ENCODE measurements around the gene WAC.
"Not testable (repeated sequence)": the region's sequence is repeated elsewhere in the genome, so short reads cannot be mapped to it uniquely, and the experiment has no call there.

The WAC gene

DNA sequence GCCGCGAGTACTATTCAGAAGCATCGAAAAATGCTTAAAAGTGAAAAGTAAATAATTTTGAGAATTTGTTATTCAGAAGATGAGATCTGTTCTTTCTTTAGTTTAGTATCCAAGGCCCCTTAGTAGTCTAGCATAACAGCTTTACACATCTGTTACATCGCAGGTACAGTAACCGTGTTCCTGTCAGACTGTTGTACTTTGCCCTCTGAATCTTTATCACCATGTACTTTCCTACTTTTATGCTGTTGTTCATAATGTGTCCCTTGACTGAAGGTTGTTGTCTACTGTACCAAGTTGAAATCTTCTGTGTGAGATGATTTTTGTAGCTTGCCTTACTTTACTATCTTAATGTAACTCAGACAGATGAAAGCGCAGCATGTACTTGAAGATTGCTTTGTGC lies 38.3 kb downstream of the WAC start:
- H3K36me3 ChIP-seq (ENCODE audit: control insufficient read depth, low read depth, low read length), result peaks cover 53% of the 10 kb centered on the region
- H3K4me1 ChIP-seq (ENCODE audit: control insufficient read depth, low read depth, low read length), result no peaks in the 10 kb centered on the region

DNA sequence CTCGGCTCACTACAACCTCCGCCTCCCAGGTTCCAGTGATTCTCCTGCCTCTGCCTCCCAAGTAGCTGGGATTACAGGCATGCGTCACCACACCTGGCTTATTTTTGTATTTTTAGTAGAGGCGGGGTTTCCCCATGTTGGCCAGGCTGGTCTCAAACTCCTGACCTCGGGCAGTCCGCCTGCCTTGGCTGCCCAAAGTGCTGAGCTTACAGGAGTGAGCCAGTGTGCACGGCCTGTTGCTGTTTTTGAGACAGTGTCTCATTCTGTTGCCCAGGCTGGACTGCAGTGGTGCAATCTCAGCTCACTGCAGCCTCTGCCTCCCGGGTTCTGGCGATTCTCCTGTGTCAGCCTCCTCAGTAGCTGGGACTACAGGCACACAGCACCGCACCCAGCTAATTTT lies 41.3 kb downstream of the WAC start:
- not testable (repeated sequence) for H3K27ac ChIP-seq (ENCODE audit: low read length); H3K4me3 ChIP-seq (ENCODE audit: low read length); H3K27me3 ChIP-seq (ENCODE audit: control insufficient read depth, insufficient read depth, low read length); H3K9ac ChIP-seq (ENCODE audit: low read length); H3K4me1 ChIP-seq (ENCODE audit: control insufficient read depth, low read depth, low read length); H3K9me3 ChIP-seq (ENCODE audit: control insufficient read depth, low read depth, low read length)
- peaks cover 39% of the 10 kb centered on the region for H3K36me3 ChIP-seq (ENCODE audit: control insufficient read depth, low read depth, low read length)

More for the DNA sequence above, 38.3 kb downstream of the WAC start:
- Histone ChIP-seq H3K9me3 (ENCODE audit: control insufficient read depth, low read depth, low read length) (no peaks in the 10 kb centered on the region), H3K4me3 (ENCODE audit: low read length) (no peak overlapping the region), H3K27ac (ENCODE audit: low read length) (no peak overlapping the region), H3K27me3 (ENCODE audit: control insufficient read depth, insufficient read depth, low read length) (no peaks in the 10 kb centered on the region), H3K9ac (ENCODE audit: low read length) (no peak overlapping the region)

DNA sequence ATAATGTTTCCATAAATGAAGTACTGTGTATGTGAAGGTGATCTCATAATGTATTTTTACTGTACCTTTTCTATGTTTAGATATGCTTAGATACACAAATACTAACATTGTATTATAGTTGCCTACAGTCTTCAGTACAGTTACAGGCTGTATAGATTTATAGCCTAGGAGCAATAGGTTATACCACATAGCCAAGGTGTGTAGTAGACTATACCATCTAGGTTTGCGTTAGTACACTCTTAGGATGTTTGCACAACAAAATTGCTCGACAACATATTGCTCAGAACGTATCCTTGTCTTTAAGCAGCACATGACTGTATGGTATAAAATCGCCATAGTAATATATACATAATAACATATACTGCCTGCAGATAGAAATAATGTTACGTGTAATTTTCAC lies 42.9 kb downstream of the WAC start:
- Histone ChIP-seq H3K4me3 (ENCODE audit: low read length) (no peak overlapping the region), H3K27ac (ENCODE audit: low read length) (no peak overlapping the region), H3K9ac (ENCODE audit: low read length) (no peak overlapping the region), H3K36me3 (ENCODE audit: control insufficient read depth, low read depth, low read length) (peaks cover 45% of the 10 kb centered on the region), H3K4me1 (ENCODE audit: control insufficient read depth, low read depth, low read length) (peaks cover 3% of the 10 kb centered on the region), H3K9me3 (ENCODE audit: control insufficient read depth, low read depth, low read length) (no peaks in the 10 kb centered on the region), H3K27me3 (ENCODE audit: control insufficient read depth, insufficient read depth, low read length) (no peaks in the 10 kb centered on the region)

DNA sequence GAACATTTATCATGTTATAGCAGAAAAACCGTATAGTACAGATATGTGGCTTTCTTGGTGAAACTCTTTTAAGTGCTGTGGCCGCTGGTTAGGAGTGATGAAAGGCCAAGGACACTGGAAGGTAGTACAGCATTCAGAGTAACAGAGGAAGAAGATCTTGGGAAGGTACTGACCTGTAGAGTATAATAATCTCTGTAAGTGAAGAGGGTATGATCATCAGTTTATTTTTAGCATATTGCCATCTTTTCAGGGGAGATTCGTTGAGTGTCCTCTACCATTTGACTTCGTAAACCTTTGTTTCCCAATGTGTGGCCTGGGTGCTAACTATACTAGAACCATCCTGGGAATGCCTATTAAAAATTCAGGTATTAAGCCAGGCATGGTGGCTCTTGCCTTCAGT lies 44.6 kb downstream of the WAC start:
- H3K9ac ChIP-seq (ENCODE audit: low read length), result no peak overlapping the region
- peaks cover 55% of the 10 kb centered on the region for H3K36me3 ChIP-seq (ENCODE audit: control insufficient read depth, low read depth, low read length)
- H3K27ac ChIP-seq (ENCODE audit: low read length), result no peak overlapping the region

GRCh38 chr10:28578454-28578853 lies 45.5 kb downstream of the WAC start:
- peaks cover 62% of the 10 kb centered on the region for H3K36me3 ChIP-seq (ENCODE audit: control insufficient read depth, low read depth, low read length)

More for the DNA sequence above, 44.6 kb downstream of the WAC start:
- H3K27me3 ChIP-seq (ENCODE audit: control insufficient read depth, insufficient read depth, low read length), result no peaks in the 10 kb centered on the region
- no peaks in the 10 kb centered on the region for H3K9me3 ChIP-seq (ENCODE audit: control insufficient read depth, low read depth, low read length)
- H3K4me1 ChIP-seq (ENCODE audit: control insufficient read depth, low read depth, low read length), result peaks cover 3% of the 10 kb centered on the region
- H3K4me3 ChIP-seq (ENCODE audit: low read length), result no peak overlapping the region

GRCh38 chr10:28580825-28581224 lies 47.9 kb downstream of the WAC start:
- H3K27ac ChIP-seq (ENCODE audit: low read length), result no peak overlapping the region
- H3K4me3 ChIP-seq (ENCODE audit: low read length), result no peak overlapping the region
- no peaks in the 10 kb centered on the region for H3K27me3 ChIP-seq (ENCODE audit: control insufficient read depth, insufficient read depth, low read length)
- peaks cover 68% of the 10 kb centered on the region for H3K36me3 ChIP-seq (ENCODE audit: control insufficient read depth, low read depth, low read length)
- H3K9me3 ChIP-seq (ENCODE audit: control insufficient read depth, low read depth, low read length), result no peaks in the 10 kb centered on the region
- H3K4me1 ChIP-seq (ENCODE audit: control insufficient read depth, low read depth, low read length), result peaks cover 10% of the 10 kb centered on the region
- H3K9ac ChIP-seq (ENCODE audit: low read length), result no peak overlapping the region

More at GRCh38 chr10:28578454-28578853, 45.5 kb downstream of the WAC start:
- no peak overlapping the region for H3K4me3 ChIP-seq (ENCODE audit: low read length)
- H3K9ac ChIP-seq (ENCODE audit: low read length), result no peak overlapping the region
- no peak overlapping the region for H3K27ac ChIP-seq (ENCODE audit: low read length)
- H3K9me3 ChIP-seq (ENCODE audit: control insufficient read depth, low read depth, low read length), result no peaks in the 10 kb centered on the region
- H3K4me1 ChIP-seq (ENCODE audit: control insufficient read depth, low read depth, low read length), result peaks cover 3% of the 10 kb centered on the region
- no peaks in the 10 kb centered on the region for H3K27me3 ChIP-seq (ENCODE audit: control insufficient read depth, insufficient read depth, low read length)

DNA sequence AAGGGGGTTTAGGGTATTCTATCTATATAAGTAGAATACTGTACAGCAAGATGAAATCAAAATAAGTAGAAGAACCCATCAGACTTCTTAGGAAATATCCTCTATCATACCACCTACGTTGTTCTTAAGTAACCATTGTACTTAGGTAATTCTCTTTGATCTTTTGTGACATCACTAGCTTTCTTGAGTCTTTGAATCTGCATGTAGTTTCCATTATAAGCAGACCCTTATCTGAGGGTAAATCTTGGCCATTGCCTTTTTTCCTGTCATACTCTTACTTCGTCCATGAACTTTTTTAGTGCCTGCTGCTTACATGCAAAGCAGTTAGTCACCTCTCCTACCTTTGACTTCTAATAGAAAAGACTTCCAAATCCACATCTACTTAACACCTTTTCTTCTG lies 49.0 kb downstream of the WAC start:
- H3K27me3 ChIP-seq (ENCODE audit: control insufficient read depth, insufficient read depth, low read length), result no peaks in the 10 kb centered on the region
- H3K36me3 ChIP-seq (ENCODE audit: control insufficient read depth, low read depth, low read length), result peaks cover 72% of the 10 kb centered on the region
- peaks cover 12% of the 10 kb centered on the region for H3K4me1 ChIP-seq (ENCODE audit: control insufficient read depth, low read depth, low read length)
- no peak overlapping the region for H3K9ac ChIP-seq (ENCODE audit: low read length)
- no peak overlapping the region for H3K4me3 ChIP-seq (ENCODE audit: low read length)
- no peaks in the 10 kb centered on the region for H3K9me3 ChIP-seq (ENCODE audit: control insufficient read depth, low read depth, low read length)
- no peak overlapping the region for H3K27ac ChIP-seq (ENCODE audit: low read length)

GRCh38 chr10:28585076-28585475 lies 52.2 kb downstream of the WAC start:
- Histone ChIP-seq H3K36me3 (ENCODE audit: control insufficient read depth, low read depth, low read length) (peaks cover 91% of the 10 kb centered on the region), H3K9ac (ENCODE audit: low read length) (no peak overlapping the region), H3K4me3 (ENCODE audit: low read length) (no peak overlapping the region), H3K27me3 (ENCODE audit: control insufficient read depth, insufficient read depth, low read length) (no peaks in the 10 kb centered on the region), H3K9me3 (ENCODE audit: control insufficient read depth, low read depth, low read length) (no peaks in the 10 kb centered on the region), H3K4me1 (ENCODE audit: control insufficient read depth, low read depth, low read length) (peaks cover 12% of the 10 kb centered on the region), H3K27ac (ENCODE audit: low read length) (no peak overlapping the region)

GRCh38 chr10:28586176-28586575 lies 53.3 kb downstream of the WAC start:
- no peaks in the 10 kb centered on the region for H3K27me3 ChIP-seq (ENCODE audit: control insufficient read depth, insufficient read depth, low read length)
- no peak overlapping the region for H3K4me3 ChIP-seq (ENCODE audit: low read length)
- peaks cover 10% of the 10 kb centered on the region for H3K4me1 ChIP-seq (ENCODE audit: control insufficient read depth, low read depth, low read length)
- no peaks in the 10 kb centered on the region for H3K9me3 ChIP-seq (ENCODE audit: control insufficient read depth, low read depth, low read length)
- H3K27ac ChIP-seq (ENCODE audit: low read length), result no peak overlapping the region
- peaks cover 91% of the 10 kb centered on the region for H3K36me3 ChIP-seq (ENCODE audit: control insufficient read depth, low read depth, low read length)
- no peak overlapping the region for H3K9ac ChIP-seq (ENCODE audit: low read length)

DNA sequence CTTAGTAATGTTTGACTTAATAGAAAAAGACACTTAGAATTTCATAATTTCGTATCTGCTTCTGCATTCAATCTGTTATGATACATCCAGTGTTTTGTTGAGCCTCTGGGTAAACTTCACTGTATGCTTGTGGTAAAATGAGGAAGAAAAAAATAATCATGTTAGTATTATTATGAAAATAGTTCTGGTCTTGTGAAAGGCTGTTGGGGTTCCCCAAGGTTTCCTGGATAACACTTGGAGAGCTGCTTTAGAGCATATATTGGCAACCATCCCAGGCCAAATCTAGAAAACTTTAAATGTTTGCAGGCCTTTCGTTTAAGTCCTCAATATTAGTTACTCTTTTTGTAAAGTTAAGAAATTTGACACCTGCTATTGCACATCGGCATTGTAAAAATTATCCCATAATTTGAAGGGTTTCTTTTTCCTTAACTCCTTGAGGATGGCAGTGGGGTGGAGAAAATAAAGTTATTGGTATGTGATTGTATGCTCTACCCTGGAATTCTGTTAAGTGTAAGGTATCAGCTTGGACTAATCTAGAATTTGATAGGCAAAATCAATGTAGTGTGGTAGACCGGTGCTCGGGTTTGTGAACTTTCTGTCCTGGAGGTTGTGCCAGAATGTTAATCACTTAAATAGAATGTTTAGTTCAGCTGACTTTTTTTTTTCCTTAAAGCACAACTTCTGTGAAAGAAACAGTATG lies 54.5 kb downstream of the WAC start:
- no peaks in the 10 kb centered on the region for H3K27me3 ChIP-seq (ENCODE audit: control insufficient read depth, insufficient read depth, low read length)
- no peak overlapping the region for H3K9ac ChIP-seq (ENCODE audit: low read length)
- peaks cover 93% of the 10 kb centered on the region for H3K36me3 ChIP-seq (ENCODE audit: control insufficient read depth, low read depth, low read length)
- no peaks in the 10 kb centered on the region for H3K9me3 ChIP-seq (ENCODE audit: control insufficient read depth, low read depth, low read length)
- H3K27ac ChIP-seq (ENCODE audit: low read length), result no peak overlapping the region
- H3K4me3 ChIP-seq (ENCODE audit: low read length), result no peak overlapping the region
- H3K4me1 ChIP-seq (ENCODE audit: control insufficient read depth, low read depth, low read length), result peaks cover 10% of the 10 kb centered on the region

- no peaks in the 10 kb centered on the region for H3K9me3 ChIP-seq (ENCODE audit: control insufficient read depth, low read depth, low read length)
- H3K9ac ChIP-seq (ENCODE audit: low read length), result no peak overlapping the region
- H3K27ac ChIP-seq (ENCODE audit: low read length), result no peak overlapping the region
- H3K4me3 ChIP-seq (ENCODE audit: low read length), result no peak overlapping the region
- H3K36me3 ChIP-seq (ENCODE audit: control insufficient read depth, low read depth, low read length), result peaks cover 93% of the 10 kb centered on the region
- no peaks in the 10 kb centered on the region for H3K27me3 ChIP-seq (ENCODE audit: control insufficient read depth, insufficient read depth, low read length)
- H3K4me1 ChIP-seq (ENCODE audit: control insufficient read depth, low read depth, low read length), result peaks cover 10% of the 10 kb centered on the region
Measured at GRCh38 chr10:28587970-28588290, 55.0 kb downstream of the WAC start.

DNA sequence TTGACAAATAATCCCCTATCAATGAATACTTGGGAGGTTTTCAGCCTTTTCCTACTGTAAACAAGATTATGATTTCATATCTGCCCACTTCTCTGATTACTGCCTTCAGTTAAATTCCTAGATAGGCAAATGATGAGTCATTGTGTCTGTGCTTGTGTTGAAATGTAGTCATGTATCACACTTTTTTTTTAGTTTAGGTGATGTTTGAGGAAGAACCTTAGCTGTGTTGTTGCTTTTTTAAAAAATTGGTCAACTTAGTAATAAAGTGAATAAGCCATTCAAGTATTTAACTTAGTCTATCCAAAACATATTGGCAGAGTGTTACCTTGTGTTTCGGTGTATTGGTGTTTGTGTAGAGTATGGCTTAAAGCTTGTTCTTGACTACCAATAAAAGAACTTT lies 60.0 kb downstream of the WAC start:
- H3K27me3 ChIP-seq (ENCODE audit: control insufficient read depth, insufficient read depth, low read length), result no peaks in the 10 kb centered on the region
- H3K9ac ChIP-seq (ENCODE audit: low read length), result no peak overlapping the region
- H3K27ac ChIP-seq (ENCODE audit: low read length), result no peak overlapping the region
- H3K4me1 ChIP-seq (ENCODE audit: control insufficient read depth, low read depth, low read length), result peaks cover 8% of the 10 kb centered on the region
- H3K36me3 ChIP-seq (ENCODE audit: control insufficient read depth, low read depth, low read length), result peaks cover 91% of the 10 kb centered on the region
- no peaks in the 10 kb centered on the region for H3K9me3 ChIP-seq (ENCODE audit: control insufficient read depth, low read depth, low read length)
- H3K4me3 ChIP-seq (ENCODE audit: low read length), result no peak overlapping the region
